Measurements from ENCODE around the gene BACH2.
A peak's percentile ranks its signal among the peaks of the same experiment; 100 is the strongest.

BACH2 gene

DNA sequence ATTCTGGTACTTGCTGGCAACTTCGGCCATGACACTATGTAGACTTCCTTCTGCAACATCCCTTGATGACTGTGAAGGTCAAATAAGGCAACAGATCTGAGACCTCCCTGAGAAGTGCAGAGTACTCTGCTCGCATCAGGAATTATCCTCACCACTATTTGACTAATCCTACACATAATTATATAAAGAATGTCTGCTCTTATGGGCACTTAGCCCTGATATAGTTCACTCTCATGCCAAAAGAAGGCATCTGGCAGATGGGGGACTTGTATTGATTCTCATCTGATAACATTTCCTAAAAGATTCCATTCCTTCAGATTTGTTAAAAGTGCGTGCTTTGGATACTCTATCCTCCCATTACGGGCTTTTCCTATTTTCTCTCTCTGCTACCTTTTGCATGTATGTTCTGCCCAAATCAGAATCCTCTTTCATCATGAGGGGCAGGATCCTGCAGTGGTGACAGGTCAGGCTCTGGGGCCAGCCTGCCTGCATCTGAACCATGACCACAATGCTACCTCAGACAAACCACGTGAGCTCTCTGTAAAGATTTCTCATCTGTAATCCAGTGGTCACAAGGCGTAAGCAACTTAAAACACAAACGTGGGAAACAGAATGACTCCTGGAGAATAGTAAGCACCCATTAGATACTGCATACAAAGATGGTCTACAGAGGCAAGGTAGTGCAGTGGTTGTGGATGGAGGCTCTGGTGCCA lies 268.4 kb downstream of the BACH2 start:
- DNase-seq (ENCODE audit: low spot score) = no peak

DNA sequence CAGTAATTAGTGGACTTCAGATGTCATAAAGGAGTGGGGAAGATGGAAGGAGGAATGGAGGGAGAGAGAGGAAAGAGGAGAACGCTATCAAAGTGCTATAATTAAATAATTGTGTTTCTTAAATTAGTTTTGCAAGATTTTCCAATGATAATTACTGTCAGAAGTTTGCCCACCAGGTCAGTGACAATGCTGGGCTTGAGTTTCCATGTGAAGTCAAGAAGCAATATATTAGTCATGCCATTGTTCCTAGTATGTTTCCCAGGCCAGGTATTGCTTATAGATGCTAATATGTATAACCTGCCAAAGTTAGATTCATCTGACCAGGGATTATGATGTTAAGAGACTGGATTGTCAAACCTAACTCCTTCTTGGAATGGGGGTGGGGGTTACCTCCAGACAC lies 270.4 kb downstream of the BACH2 start:
- no peak for DNase-seq (ENCODE audit: low spot score)

DNA sequence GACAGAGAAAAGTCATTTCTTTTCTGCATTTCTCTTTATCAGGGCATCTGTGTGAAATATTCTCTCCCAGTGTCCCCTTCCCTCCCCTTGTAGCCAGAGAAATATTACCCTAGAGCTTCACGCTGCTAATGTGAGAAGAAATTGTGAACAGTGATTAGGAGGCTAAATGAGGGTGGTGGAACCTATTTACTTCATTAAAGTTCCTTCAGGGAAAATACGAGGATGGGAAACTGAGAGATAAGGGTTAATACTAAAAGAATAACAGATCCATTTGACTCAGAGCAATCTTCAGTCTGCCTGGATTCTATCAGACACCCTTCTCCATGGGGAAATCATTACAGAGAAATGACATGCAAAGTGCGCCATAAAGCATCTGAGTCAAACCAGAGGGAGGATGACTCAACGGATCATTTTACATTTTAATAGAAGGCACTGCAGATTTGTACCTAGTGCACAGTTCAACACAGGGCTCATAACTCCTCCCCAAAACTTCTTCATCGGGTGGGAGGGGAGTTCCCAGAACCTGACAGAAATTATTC lies 271.1 kb downstream of the BACH2 start:
- DNase-seq (ENCODE audit: low spot score) = peak; percentile 49

DNA sequence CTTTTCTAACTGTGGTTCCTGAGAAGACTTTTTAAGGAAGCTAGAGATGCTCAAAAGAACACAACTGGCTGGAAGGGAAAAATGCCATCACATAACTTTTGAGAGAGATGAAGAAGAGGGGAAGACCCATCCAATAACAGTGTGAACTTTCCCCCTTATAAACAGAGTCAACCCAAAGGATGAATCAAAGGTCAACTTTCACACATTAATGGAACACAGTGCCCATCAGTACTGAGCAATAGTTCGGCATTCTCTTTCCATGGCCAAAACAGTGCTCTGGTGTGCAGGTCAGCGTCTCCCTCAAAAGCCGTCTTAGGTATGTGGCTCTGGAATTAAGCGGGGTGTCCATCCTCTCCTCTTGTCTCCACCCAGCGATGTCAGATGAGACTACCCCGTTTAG lies 272.0 kb downstream of the BACH2 start:
- no peak for DNase-seq (ENCODE audit: low spot score)

DNA sequence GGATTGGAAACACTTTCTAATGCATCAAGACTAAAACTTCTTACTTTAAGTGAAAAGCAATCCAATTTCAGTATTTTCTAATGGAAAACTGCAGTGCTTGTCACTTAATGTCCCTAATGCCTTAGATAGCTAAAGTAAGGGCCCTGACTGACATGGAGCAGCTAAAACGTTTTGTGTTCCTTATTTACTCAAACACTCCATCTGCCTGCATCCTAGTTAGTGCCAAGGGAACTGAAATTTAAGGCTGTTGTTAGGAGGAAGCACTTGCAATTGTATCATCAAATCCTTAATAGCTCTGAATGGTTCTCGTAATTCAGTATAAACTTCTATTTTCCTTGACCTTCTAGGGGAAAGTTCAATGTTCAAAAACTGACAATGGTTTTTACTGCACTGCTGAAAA lies 274.9 kb downstream of the BACH2 start:
- no peak for DNase-seq (ENCODE audit: low spot score)

DNA sequence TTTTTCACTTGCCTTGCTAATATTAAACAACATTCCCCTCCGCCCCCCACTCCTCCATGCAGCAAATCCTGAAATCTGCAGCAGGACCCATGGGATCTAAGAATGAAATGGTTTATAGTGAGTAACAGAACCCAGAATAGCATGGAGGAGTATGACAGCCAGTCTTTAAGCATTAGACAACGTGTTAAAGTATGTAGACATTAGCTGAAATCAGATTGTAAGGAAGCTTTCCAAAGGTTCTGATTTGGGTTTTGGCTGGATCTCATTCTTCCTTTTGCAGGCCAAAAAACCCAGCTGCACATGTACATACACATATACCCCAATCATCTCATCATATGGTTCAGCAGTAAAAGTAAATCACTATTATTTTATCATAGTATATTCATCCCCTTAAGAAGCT lies 275.9 kb downstream of the BACH2 start:
- no peak for DNase-seq (ENCODE audit: low spot score)

DNA sequence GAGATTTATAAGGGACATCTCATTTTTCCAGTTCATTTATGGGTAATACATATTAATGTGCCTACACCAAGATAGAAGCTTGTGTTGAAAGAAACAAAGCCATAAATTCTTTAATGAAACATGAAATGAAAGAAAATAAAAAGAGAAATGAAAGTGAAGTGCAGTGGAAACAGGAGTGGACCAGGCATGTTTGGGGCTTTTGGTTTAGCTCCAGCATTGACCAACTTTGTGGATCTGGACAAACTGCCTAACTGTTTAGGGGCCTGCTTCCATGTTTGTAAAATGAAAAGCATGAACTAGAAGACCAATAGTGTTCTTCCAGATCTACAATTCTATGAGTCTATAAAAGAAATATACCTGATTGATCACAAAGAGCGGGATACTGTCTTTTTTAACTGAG lies 277.4 kb downstream of the BACH2 start:
- no peak for DNase-seq (ENCODE audit: low spot score)

DNA sequence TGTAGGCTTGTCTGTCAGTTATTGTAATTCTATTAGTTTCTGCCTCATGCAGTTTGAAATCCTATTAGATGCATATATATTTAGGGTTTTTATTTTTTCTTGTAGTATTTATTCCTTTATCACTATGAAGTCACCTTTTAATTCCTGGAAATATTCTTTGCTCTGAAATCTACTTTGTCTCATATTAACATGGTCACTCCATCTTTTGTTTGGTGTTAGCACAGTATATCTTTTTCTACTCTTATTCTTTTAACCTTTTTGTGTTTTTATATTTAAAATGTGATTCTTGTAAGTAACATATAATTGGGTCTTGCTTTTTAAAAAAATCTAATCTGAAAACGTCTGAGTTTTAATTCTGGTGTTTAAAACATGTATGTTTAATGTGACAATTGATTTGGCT lies 280.8 kb downstream of the BACH2 start:
- DNase-seq (ENCODE audit: low spot score) = no peak

DNA sequence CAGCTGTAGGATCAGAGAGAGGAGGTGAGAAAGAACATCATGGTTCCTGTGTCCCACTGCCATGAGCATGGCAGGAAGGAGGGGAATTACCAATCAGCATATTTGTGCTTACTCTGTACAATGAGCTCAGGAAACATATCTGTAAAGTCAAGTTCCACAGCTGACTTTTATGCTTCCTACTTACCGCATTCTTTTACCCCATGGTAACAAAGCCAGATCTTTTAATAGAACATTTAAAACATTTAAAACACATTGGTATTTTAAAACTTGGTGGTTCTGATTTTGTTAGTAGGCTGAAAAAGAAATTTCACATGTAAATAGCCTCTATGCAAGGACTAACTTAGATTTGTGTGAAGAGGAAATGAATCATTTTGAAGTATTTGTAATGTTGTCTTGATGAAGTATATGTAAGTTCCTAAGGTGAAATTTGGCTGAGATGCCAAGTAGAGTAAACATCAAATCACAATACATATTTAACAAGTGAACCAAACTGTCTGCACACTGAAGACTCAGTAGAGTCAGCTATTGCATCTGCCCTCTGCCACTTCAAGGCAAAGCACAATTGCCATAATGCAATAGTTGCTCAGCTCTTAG lies 287.6 kb downstream of the BACH2 start:
- peak; percentile 11 for DNase-seq (ENCODE audit: low spot score)

DNA sequence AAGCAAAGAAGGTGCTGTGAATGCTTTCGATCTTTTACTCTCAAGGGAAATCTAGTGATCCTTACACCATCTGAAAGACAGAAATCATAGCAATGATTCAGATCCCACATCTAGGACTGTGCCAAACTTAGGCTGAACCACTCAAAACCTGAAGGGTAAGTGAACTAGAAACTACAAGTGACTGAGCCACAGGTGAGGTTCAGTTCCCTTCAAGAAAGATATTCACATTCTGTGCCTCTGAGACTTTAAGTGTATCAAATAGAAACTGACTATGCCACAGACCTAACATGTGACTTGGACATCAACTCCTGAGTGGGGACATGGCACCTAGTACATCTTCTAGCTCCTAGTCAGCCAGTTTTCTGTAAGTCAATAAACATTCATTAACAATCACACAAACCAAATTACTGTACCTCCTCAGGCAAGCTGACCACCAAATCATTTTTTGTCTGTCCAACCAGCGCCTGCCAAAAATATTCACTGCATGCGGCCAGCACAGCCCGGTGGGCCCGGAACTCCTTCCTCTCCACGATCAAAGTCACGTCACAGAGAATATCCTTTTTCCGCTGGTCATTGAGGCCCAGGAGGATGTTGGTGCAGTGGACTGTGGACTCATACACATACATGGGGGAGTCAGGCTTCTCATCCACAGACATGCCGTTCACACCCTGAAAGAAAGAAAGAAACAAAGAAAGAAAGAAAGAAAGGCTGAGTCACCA lies 288.3 kb downstream of the BACH2 start:
- DNase-seq (ENCODE audit: low spot score) = no peak

DNA sequence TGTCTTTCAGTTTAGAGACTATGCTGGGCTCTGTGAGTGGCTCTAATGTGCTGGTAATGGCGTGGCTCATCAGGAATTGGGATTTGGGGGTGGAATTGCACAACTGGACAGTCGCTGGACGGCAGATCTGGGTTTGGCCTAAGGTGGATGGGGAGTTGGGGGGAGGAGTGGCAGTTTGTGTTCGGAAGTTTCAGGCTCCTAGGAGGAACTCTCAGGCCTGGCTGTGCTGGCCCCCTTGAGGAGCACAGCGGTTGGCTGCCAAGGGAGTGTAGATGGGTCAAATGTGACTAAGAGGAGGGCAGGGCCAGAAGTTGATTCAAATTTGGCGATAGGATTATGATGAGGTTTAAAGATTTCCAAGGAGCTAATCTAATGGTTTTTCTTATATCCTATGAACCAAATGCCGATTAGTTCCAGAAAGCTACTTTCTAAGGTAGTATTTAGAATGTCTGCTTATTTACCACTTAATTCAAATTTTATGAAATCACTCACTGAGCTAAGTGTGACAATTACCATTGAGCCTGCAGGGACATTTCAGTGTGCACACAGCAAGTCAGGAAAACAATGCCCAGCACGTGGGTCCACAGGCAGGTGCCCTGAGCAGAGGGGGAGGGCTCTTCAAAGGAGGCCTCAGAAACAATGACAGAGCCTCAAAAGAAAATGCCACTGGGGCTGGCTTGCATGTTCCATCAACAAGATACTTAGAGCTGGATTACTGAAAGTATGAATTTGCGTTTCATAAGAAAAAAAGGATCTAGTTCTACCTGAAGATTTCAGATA lies 291.4 kb downstream of the BACH2 start:
- DNase-seq (ENCODE audit: low spot score) = no peak

DNA sequence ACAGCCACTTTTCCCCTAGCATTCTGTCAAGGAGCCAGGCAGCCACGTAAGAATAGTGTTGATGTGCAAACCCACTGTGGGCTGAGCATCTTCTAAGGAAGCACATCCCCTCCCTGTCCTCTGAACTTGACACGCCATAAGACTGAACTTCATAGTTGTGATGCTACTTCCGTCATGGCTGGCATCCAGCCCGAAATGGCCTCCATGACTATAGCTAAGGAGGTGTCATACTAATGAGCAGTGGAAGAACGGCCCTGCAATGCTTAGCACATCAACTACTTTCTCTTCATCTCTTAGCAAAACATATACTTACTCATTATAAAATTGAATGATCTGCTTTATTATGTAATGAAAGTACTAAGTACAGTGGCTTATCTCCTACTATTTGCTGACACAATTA lies 292.1 kb downstream of the BACH2 start:
- DNase-seq (ENCODE audit: low spot score) = peak; percentile 39

DNA sequence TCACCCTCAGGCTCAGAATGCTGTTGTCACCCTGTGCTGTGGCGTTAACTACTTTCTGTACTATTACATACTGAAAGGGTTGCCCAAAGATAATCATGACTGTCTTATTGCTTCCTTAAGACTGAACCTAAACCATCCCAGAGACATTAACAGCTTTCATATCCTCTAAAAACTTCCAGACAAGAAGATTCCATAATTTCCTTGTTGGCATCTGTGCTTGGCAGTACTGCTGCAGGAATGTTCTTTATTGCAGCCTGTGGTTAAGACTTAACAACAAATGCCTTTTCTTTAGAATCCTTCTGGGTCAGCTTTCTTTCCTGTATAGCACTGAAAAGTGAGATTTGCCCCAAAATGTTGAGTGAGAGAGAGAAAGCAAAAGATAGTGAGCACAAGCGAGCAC lies 292.7 kb downstream of the BACH2 start:
- no peak for DNase-seq (ENCODE audit: low spot score)

DNA sequence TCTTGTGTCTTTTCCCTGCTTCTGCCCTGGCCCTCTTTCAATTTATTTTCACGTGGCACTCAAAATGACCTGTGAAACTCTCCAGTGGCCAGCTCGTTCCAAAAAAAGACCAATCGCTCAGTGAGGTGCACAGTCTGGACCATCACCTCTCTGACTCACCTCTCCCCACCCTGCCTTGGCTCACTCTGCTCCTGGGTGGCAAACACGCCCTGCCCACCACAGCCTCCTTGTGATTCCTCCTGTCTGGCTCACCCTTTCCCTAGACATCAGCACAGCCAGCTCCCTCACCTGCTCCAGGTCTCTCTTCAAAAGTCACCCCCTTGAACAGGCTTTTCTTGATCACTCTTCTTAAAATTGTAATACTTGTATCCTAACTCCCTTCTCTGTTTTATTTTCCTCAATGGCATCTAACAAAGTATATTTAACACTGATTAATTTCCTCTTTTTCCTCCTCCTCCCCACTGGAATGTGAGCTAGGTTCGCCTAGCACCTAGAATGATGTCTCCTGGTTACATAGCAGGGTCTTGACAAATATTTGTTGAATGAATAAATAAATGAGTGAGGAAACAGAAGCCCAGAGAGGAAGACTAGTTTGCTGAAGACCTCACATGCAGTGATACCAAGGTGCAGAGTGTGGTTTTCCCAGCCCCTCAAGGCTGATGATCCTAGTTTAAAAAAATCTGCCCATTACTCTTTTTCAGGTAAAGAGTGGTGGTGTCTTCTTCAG lies 293.4 kb downstream of the BACH2 start:
- DNase-seq (ENCODE audit: low spot score) = no peak

DNA sequence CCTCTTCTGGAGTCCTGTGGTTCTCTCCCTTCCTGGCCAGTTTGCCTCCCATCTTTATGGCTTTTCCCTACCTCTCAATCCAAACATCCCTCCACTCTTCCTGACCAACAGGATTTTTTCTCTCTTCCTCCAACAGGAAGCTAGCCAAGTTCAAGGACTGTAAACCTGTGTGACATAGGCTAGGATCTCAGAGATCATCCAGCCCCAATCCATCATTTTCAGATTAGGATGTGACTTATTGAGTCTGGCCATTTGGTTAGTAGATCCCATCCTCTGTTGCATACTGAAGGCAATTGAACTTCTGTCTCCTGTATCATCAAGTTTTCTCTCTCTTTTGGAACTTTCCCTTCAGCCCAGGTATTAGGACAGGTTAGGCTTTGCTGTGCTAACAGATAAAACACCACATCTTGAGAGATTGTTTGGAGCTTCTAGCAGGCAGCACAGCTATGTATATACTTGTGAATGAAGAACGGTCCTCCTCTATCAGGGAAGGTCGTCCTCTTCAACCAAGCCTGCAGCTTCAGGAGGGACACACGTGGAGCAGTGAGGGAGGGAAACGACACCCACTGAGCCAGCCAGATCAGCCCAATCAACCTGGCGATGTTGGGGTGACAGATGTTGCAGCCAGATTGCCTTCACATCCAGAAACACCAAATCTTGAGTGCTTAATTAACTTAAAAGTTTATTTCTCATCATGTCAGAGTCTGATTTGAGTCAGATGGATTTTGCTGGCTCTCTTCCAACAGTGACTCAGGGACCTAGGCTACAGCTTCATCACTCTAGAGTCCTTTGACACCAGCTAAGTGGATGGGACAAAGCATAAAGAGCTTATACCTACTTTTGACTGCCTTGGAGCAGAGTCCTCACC lies 295.5 kb downstream of the BACH2 start:
- DNase-seq (ENCODE audit: low spot score) = peak; percentile 58

DNA sequence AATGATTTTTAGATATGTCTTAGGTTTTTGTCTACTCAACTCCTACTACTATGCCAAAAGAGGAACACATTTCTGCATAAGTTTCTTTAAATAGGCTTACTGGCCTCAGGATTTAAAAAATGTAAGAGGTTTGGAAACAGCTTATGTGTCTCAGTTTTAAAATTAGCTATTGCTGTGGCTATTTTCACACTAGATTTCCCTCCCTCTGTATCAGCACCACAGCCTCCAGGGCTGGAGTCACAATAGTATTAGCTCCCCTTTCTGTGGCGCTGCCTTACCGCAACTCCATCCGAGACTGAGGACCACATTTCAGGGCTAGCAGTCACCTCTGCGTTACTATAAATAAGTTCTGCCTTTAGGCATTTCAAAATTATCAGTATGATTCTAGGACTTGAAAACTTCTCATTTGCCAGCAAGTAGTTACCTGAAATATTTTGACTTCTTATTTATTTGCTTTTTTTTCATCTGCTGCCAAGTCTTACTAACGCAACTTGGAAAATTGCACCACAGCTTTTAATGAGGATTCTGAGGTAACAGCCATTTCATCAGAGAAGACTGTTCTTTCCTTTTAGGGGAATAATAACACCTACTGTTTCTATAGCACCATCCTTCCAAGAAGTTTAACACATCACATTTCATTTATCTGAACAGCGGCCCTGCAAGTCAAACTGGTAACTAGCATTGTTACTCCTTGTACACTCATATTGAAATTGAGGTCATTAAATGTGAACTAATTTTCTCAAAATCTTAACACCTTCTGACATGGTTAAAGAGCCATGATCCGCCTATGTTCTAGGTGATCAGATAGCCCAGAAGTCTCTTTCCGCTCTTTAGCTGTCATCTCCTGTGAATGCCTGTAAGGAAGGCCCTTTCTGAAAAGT lies 296.5 kb downstream of the BACH2 start:
- no peak for DNase-seq (ENCODE audit: low spot score)

DNA sequence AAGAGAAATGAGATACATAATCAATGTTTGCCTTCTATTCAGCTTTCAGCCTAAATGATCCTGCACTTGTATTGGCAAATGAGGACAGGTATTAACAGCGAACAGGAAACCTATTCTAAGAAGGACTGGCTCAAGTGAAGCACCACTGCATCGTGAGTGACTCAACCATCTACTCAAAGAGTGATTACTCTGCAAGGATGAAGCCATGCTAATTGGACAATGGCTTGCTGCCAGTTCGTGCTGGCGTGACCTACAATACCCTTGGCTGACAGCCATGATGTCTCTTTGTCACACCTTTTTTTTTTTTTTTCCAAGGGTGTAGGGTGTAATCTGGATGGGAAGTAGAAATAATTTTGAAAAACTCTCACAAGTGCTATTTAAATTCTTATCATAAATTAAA lies 297.5 kb downstream of the BACH2 start:
- DNase-seq (ENCODE audit: low spot score) = peak; percentile 38

DNA sequence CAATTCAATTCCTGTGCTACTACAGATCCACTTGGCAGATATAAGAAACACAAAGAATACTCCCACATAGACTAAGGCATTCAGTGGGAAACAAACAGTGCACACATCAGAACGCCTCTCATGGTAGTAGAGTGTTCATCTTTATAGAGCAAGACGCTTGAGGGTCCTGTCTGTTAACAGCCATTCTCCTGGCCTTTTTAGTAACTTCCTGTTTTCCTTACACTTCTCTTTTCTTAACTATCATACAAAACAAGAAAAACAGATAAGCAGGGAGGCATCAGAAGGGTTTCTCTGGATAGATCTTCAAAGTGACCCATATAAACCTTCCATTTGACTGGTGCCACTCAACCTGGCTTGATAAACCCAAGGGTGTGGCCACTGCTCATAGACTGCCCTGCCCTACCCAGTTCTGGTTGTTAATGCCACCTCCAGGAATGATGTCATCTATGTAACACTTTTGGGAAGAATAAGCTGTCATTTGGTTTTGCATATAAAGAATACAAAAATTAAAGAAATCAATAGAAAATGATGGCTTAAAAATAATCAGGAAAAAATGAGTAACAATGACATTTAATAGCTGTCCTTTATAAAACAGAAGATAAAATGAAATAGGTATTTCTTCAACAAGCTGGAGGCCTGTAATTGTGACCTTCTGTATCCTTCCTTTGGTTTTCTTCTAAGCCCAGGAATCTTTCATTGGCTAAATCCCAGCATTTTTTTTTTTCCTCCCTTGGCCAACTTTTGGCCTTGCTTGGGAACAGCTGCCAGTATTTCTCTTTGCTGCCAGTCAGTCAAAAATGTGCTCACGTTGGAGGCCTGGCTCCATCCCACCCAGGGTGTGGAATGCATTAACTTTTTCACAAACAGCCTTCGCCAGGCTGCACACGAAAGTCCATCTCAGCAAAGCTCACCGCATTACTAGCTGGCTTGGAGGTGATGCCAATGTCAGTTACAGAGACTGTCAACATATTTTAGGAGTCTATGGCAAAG lies 298.9 kb downstream of the BACH2 start:
- DNase-seq (ENCODE audit: low spot score) = no peak
